Erythroblast (primary cell): ENCODE results near the gene LRBA.

Experiments used
- GATA1 ChIP-seq: IDR thresholded peaks from 2 replicates; pipeline ENCODE4 v1.6.1; 2011; ENCODE audit warnings: low read depth, mild to moderate bottlenecking, control low read depth, low read length, moderate library complexity
- POLR2A ChIP-seq: IDR thresholded peaks from 2 replicates; pipeline ENCODE4 v1.6.1; 2011; ENCODE audit warnings: mild to moderate bottlenecking, low read length

DNA sequence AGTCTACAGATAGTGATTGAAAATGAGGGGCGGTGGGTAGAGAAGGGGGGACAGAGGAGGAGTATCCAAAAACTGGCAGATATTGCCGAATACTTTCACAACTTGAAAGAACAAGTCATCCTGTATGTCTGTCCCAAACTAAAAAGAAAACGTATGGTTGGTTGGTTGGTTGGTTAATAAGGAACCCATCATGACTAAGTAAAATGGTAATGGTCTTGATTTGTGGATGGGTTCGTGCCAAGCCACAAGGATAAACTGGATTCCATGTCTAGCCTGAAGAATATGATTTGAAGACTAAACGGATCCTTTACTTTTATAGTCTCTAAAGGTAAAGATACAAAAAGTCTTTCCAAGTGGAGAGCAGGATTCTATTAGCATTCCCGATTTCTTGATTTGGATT, 728.4 kb downstream of the LRBA start:
- TF ChIP-seq POLR2A, result no peak
- no peak for TF ChIP-seq GATA1
